ENCODE data around the gene AHCYL1.

- TF ChIP-seq EP300 (IDR thresholded peaks at IDR 0.05; ENCODE audit: borderline replicate concordance in 1 of 2, control insufficient read depth in 1 of 2, low read depth in 2 of 2, low read length in 2 of 2) (no peak), FOS (IDR thresholded peaks at IDR 0.05; ENCODE audit: borderline replicate concordance, extremely low read depth, insufficient read length) (no peak), SIN3A (IDR thresholded peaks at IDR 0.05; ENCODE audit: low read depth, low read length) (no peak), SMARCA5 (IDR thresholded peaks at IDR 0.05) (no peak), TCF12 (IDR thresholded peaks at IDR 0.05; ENCODE audit: low read depth, low read length) (no peak), ATF2 (IDR thresholded peaks at IDR 0.05; ENCODE audit: low read length) (no peak), BRCA1 (IDR thresholded peaks at IDR 0.05; ENCODE audit: low read depth, low read length) (no peak), PKNOX1 (IDR thresholded peaks at IDR 0.05) (no peak), CTCF (IDR thresholded peaks at IDR 0.05 in 2 of 3, conservative IDR thresholded peaks at IDR 0.05 in 1 of 3; ENCODE audit: control insufficient read depth in 2 of 3, extremely low read depth in 1 of 3, insufficient read depth in 1 of 3, low read depth in 3 of 3, low read length in 3 of 3) (no peak), ATF3 (IDR thresholded peaks at IDR 0.05; ENCODE audit: borderline replicate concordance, extremely low read depth, low read depth, low read length) (no peak), ESRRA (IDR thresholded peaks at IDR 0.05; ENCODE audit: low read length) (no peak), MLLT1 (IDR thresholded peaks at IDR 0.05) (no peak), NR2C2 (IDR thresholded peaks at IDR 0.05; ENCODE audit: borderline replicate concordance, control insufficient read depth, insufficient read length, low read depth) (no peak), TAF1 (IDR thresholded peaks at IDR 0.05; ENCODE audit: borderline replicate concordance, low read depth, low read length) (no peak)
Observed at GRCh38 chr1:109989506-109990301, 5.1 kb downstream of the AHCYL1 start.

All from GM12878 (cell line).